K562 (cell line): ENCODE measurements around the gene FFAR1. TPM values are rescaled to one million over a fixed set of nuclear protein-coding genes. Genes with fewer than 3 reads are reported as not detected.

ENCODE experiments used
- BACH1 ChIP-seq: fragments of 200-800 bp; sonication (Bioruptor generic); IDR thresholded peaks from 2 replicates; pipeline ENCODE4 v1.6.1; 2016; ENCODE audit warnings: missing genetic modification characterization, missing compliant biosample characterization
- CCAR2 ChIP-seq: fragments of 200-400 bp; formaldehyde crosslinking; IDR thresholded peaks from 2 replicates; pipeline ENCODE4 v1.6.1; 2017; ENCODE audit warnings: mild to moderate bottlenecking, low read depth, low read length
- MECOM ChIP-seq: fragments of 250-450 bp; sonication (Bioruptor Pico); IDR thresholded peaks from 2 replicates; pipeline ENCODE4 v1.8.0; 2022; ENCODE audit warnings: inconsistent platforms
- NCOA4 ChIP-seq: fragments of 450-650 bp; IDR thresholded peaks from 2 replicates; pipeline ENCODE4 v1.6.1; 2018; ENCODE audit warnings: mild to moderate bottlenecking; ENCODE audit not compliant: partially characterized antibody
- PKNOX1 ChIP-seq: fragments of 450-650 bp; IDR thresholded peaks from 2 replicates; pipeline ENCODE4 v1.6.1; 2016
- PPARD ChIP-seq: fragments of 250-450 bp; sonication (Bioruptor Pico); IDR thresholded peaks from 2 replicates; pipeline ENCODE4 v1.8.0; 2022; ENCODE audit warnings: inconsistent platforms, mild to moderate bottlenecking, moderate library complexity
- RREB1 ChIP-seq: fragments of 250-450 bp; sonication (Bioruptor Pico); IDR thresholded peaks from 2 replicates; pipeline ENCODE4 v1.4.0; 2020
- SIRT6 ChIP-seq: IDR thresholded peaks from one replicate; pipeline ENCODE4 v1.6.1; 2012; ENCODE audit warnings: low read depth, mild to moderate bottlenecking, control low read depth, inconsistent platforms, low read length, moderate library complexity
- ZNF197 ChIP-seq: fragments of 200-800 bp; sonication (Bioruptor generic); IDR thresholded peaks from 2 replicates; pipeline ENCODE4 v1.6.1; 2016; ENCODE audit warnings: low read depth, missing genetic modification characterization, missing compliant biosample characterization
- ZNF398 ChIP-seq: fragments of 250-450 bp; sonication (Bioruptor Pico); IDR thresholded peaks from 2 replicates; pipeline ENCODE4 v1.8.0; 2021; ENCODE audit warnings: moderate library complexity, mild to moderate bottlenecking, inconsistent platforms
- ZNF584 ChIP-seq: fragments of 200-800 bp; sonication (Bioruptor generic); IDR thresholded peaks from 2 replicates; pipeline ENCODE4 v1.6.1; 2016; ENCODE audit warnings: low read depth, mild to moderate bottlenecking, missing genetic modification characterization, missing compliant biosample characterization
- ZNF592 ChIP-seq: fragments of 450-650 bp; IDR thresholded peaks from 2 replicates; pipeline ENCODE4 v1.6.1; 2017; ENCODE audit warnings: antibody characterized with exemption, mild to moderate bottlenecking
- polyA plus RNA-seq, 8 experiments: library from polyadenylated mRNA; depleted of rRNA in 4 of 8; stranded (reverse) in 5 of 8; unstranded in 3 of 8; fragments of >200 nt; fragmentation: Nextera tagmentation in 2 of 8; fragmentation: Illumina TruSeq in 1 of 8; extraction: Ambion mirVana in 2 of 8; extraction: Trizol in 1 of 8; gene quantifications; 2 replicates each; pipeline versions ENCODE4 v1.2.1 to v1.2.3, GENCODE V29; 2011 to 2014; ENCODE audit warnings: inconsistent platforms in 1 of 8, missing spikeins in 1 of 8
- total RNA-seq, 7 experiments: library from RNA; depleted of rRNA in 6 of 7; stranded (reverse); fragments of >200 nt in 6 of 7; fragmentation: Illumina TruSeq in 2 of 7; extraction: Trizol in 2 of 7; gene quantifications; 2 replicates each; pipeline versions ENCODE4 v1.2.1 to v1.2.3, GENCODE V29; 2011 to 2021; ENCODE audit warnings: low replicate concordance in 1 of 7

Gene FFAR1
- total and polyA plus RNA-seq, 9 of the 15 experiments (the other 6 are each of a cell fraction or from before 2014, with no cell fraction given): not detected

- TF ChIP-seq RREB1 (CRISPR knock-in tag): no peak
- peak; percentile 73; the same call in 1 of the 2 replicates for TF ChIP-seq ZNF592
- no peak for TF ChIP-seq SIRT6
- TF ChIP-seq MECOM (CRISPR knock-in tag): 0 out of 2 replicates have a peak, but pooled peaks have one; percentile 3
- TF ChIP-seq ZNF398 (CRISPR knock-in tag): no peak
- TF ChIP-seq PPARD (CRISPR knock-in tag): no peak
- no peak for TF ChIP-seq NCOA4
- no peak for TF ChIP-seq PKNOX1
- TF ChIP-seq CCAR2: no peak
- TF ChIP-seq ZNF584 (CRISPR knock-in tag): no peak
- no peak for TF ChIP-seq ZNF197 (CRISPR knock-in tag)
- no peak for TF ChIP-seq BACH1 (tag)
Observed at GRCh38 chr19:35300339-35300649, 47.4 kb upstream of the FFAR1 start (continued).
